Left ventricle myocardium inferior (tissue), 1 donor: ENCODE data around the gene ZYG11B. TPM values are rescaled to one million over a fixed set of nuclear protein-coding genes. Genes with fewer than 3 reads are reported as not detected.

Experiments used
- DNase-seq: peaks from one replicate; pipeline ENCODE4 v3.0.0-alpha.2; 2020
- H3K27ac ChIP-seq: fragments of 200-600 bp; replicated peaks from 2 replicates; pipeline ENCODE4 v1.8.0; 2021
- H3K27me3 ChIP-seq: fragments of 200-600 bp; 2 replicates; pipeline ENCODE4 v1.8.0; 2021; ENCODE audit warnings: low read depth
- H3K36me3 ChIP-seq: fragments of 200-600 bp; 2 replicates; pipeline ENCODE4 v1.8.0; 2021
- H3K4me1 ChIP-seq: fragments of 200-600 bp; 2 replicates; pipeline ENCODE4 v1.8.0; 2021
- H3K4me3 ChIP-seq: fragments of 200-600 bp; 2 replicates; pipeline ENCODE4 v1.8.0; 2021; ENCODE audit warnings: mild to moderate bottlenecking, moderate library complexity
- H3K9me3 ChIP-seq: fragments of 200-600 bp; replicated peaks from 2 replicates; pipeline ENCODE4 v1.8.0; 2021
- CTCF ChIP-seq: fragments of 200-600 bp; IDR thresholded peaks from 2 replicates; pipeline ENCODE4 v1.8.0; 2021; ENCODE audit warnings: antibody characterized with exemption, mild to moderate bottlenecking, borderline replicate concordance
- intact Hi-C: fragments of 100-400 bp; cut with micrococcal nuclease; formaldehyde crosslinking; loops from one replicate; pipeline ENCODE4 v1.11.0; 2022
- total RNA-seq: library from RNA; stranded (reverse); fragmentation: NEBNext Ultra II Directional; extraction: Animal tissue kit (Norgen Biotek cat#: 25700); gene quantifications from one replicate; pipeline ENCODE4 v1.2.1, GENCODE V29; 2021
- donor health status: DM: no; HTN: yes; CAD: no; lungs with severe emphysema.

Gene ZYG11B
- total RNA-seq, 1 donor from 2014 or later, result 68.3 TPM

DNA sequence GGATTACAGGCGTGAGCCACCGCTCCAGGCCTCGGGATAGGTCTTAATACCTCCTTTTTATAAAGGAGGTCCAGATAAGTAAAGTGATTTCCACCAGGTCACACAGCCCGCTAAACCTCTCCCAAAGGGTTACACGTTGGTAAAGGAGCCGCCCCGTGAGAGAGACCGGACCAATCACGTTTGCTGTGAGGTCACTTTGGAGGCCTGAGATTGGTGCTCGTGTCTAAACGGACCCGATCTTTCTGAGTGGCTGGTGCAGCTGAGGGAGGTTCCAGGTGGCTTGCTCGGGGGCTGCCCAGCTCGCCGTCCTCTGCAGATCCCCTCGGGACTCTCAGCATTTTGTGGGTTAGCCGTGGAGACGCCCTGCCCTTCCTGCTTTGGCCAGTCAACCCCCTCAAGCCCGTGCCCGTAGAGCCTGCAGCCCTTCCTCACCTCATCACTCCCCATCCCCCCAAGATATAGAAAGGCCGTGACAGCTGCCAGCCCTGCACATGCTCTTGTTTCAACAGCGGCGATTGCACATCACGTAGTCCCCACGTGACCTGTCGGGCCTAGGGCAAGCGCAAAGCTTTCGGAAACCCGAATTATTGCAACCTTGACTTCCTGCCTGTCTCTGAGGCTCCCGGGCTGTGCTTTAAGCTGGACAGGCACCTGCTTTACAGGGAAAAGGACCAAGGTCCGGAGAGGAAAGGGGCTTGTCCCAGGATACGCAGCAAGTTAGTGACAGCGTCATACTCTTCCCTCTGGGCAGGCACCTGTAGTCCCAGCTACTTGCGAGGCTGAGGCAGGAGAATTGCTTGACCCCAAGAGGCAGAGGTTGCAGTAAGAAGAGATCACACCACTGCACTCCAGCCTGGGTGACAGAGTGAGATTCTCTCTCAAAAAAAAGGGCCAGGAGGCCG, 23.1 kb upstream of the ZYG11B start:
- peak overlapping the region; percentile 72 for H3K4me3 ChIP-seq
- H3K4me1 ChIP-seq, result peaks cover 41% of the 10 kb centered on the region
- H3K27ac ChIP-seq, result peak overlapping the region; percentile 93
- no peak for TF ChIP-seq CTCF
- no peaks in the 10 kb centered on the region for H3K36me3 ChIP-seq
- DNase-seq, result peak; percentile 88
- intact Hi-C loops, result no loop called here
- no peaks in the 10 kb centered on the region for H3K9me3 ChIP-seq
- no peaks in the 10 kb centered on the region for H3K27me3 ChIP-seq

GRCh38 chr1:52706136-52706670, 20.1 kb upstream of the ZYG11B start:
- intact Hi-C loops, result no loop called here
- Histone ChIP-seq H3K27ac (no peak overlapping the region), H3K9me3 (no peaks in the 10 kb centered on the region), H3K36me3 (no peaks in the 10 kb centered on the region), H3K27me3 (no peaks in the 10 kb centered on the region), H3K4me1 (peaks cover 32% of the 10 kb centered on the region), H3K4me3 (no peak overlapping the region)
- no peak for TF ChIP-seq CTCF
- DNase-seq, result no peak

- no peaks in the 10 kb centered on the region for H3K36me3 ChIP-seq
- H3K9me3 ChIP-seq, result no peaks in the 10 kb centered on the region
- peaks cover 32% of the 10 kb centered on the region for H3K4me1 ChIP-seq
- DNase-seq, result peak; percentile 23
- intact Hi-C loops, result no loop called here
- H3K27me3 ChIP-seq, result no peaks in the 10 kb centered on the region
- no peak overlapping the region for H3K4me3 ChIP-seq
- peak overlapping the region; percentile 63 for H3K27ac ChIP-seq
- no peak for TF ChIP-seq CTCF
Measured at GRCh38 chr1:52706941-52707926, 19.0 kb upstream of the ZYG11B start.

- Histone ChIP-seq H3K4me3 (no peak overlapping the region), H3K27ac (peak overlapping the region; percentile 63), H3K27me3 (no peaks in the 10 kb centered on the region), H3K4me1 (peaks cover 27% of the 10 kb centered on the region), H3K36me3 (no peaks in the 10 kb centered on the region), H3K9me3 (no peaks in the 10 kb centered on the region)
- DNase-seq, result no peak
- intact Hi-C loops, result no loop called here
- no peak for TF ChIP-seq CTCF
Measured at GRCh38 chr1:52707927-52708655, 18.2 kb upstream of the ZYG11B start.

GRCh38 chr1:52709016-52709415, 17.2 kb upstream of the ZYG11B start:
- no peaks in the 10 kb centered on the region for H3K27me3 ChIP-seq
- H3K36me3 ChIP-seq, result no peaks in the 10 kb centered on the region
- no peak overlapping the region for H3K4me3 ChIP-seq
- no peak for TF ChIP-seq CTCF
- H3K9me3 ChIP-seq, result no peaks in the 10 kb centered on the region
- intact Hi-C loops, result no loop called here
- DNase-seq, result no peak
- H3K27ac ChIP-seq, result no peak overlapping the region
- H3K4me1 ChIP-seq, result peaks cover 17% of the 10 kb centered on the region
